CD14-positive monocyte (primary cell): ENCODE results near the gene PSMA4. TPM values are rescaled to one million over a fixed set of nuclear protein-coding genes. Genes with fewer than 3 reads are reported as not detected.

Source experiments
- DNase-seq, 3 donors: peaks; one replicate each; pipeline ENCODE4 v3.0.0-alpha.2; 2011 to 2022
- H2AFZ ChIP-seq: 2 replicates; pipeline ENCODE4 v1.6.0; 2012; ENCODE audit warnings: mild to moderate bottlenecking, low read depth, low read length, inconsistent platforms; ENCODE audit not compliant: insufficient read depth, poor library complexity, severe bottlenecking
- H3K27ac ChIP-seq, 2 donors: 1 replicate in 1 of 2; 2 replicates in 1 of 2; pipeline ENCODE4 v1.5.1; 2012 to 2013; ENCODE audit warnings: low read length in 2 of 2, control low read depth in 1 of 2, inconsistent platforms in 1 of 2, low read depth in 1 of 2, mild to moderate bottlenecking in 1 of 2
- H3K27me3 ChIP-seq, 2 donors: one replicate each; pipeline versions ENCODE4 v1.6.0 to v1.6.1; 2011 to 2013; ENCODE audit warnings: low read length in 2 of 2; ENCODE audit not compliant: control insufficient read depth in 2 of 2, insufficient read depth in 2 of 2
- H3K36me3 ChIP-seq, 2 donors: replicated peaks in 1 of 2; 1 replicate in 1 of 2; 2 replicates in 1 of 2; pipeline versions ENCODE4 v1.5.1 to v1.6.1; 2012 to 2013; ENCODE audit warnings: low read length in 2 of 2, control low read depth in 1 of 2, inconsistent platforms in 1 of 2, mild to moderate bottlenecking in 1 of 2; ENCODE audit not compliant: insufficient read depth in 2 of 2, control insufficient read depth in 1 of 2
- H3K4me1 ChIP-seq, 2 donors: 1 replicate in 1 of 2; 2 replicates in 1 of 2; pipeline versions ENCODE4 v1.5.1 to v1.6.1; 2012 to 2013; ENCODE audit warnings: low read length in 2 of 2, control low read depth in 1 of 2, inconsistent platforms in 1 of 2, mild to moderate bottlenecking in 1 of 2, moderate library complexity in 1 of 2; ENCODE audit not compliant: insufficient read depth in 2 of 2, control insufficient read depth in 1 of 2
- H3K4me2 ChIP-seq: replicated peaks from 2 replicates; pipeline ENCODE3; 2012; ENCODE audit warnings: low read length, moderate library complexity, mild to moderate bottlenecking; ENCODE audit not compliant: poor library complexity, severe bottlenecking; ENCODE audit errors: extremely low read depth
- H3K4me3 ChIP-seq, 3 experiments: fragments of 200-600 bp in 1 of 3; sonication (generic) in 1 of 3; replicated peaks in 1 of 3; 1 replicate in 2 of 3; 2 replicates in 1 of 3; pipeline ENCODE4 v1.5.1; 2011 to 2013; ENCODE audit warnings: low read length in 3 of 3, mild to moderate bottlenecking in 3 of 3, control low read depth in 2 of 3, low read depth in 2 of 3, inconsistent platforms in 1 of 3, moderate library complexity in 1 of 3
- H3K79me2 ChIP-seq: 2 replicates; pipeline ENCODE4 v1.6.0; 2012; ENCODE audit warnings: mild to moderate bottlenecking, control low read depth, inconsistent platforms, low read length, moderate library complexity; ENCODE audit not compliant: insufficient read depth
- H3K9ac ChIP-seq: 2 replicates; pipeline ENCODE4 v1.6.0; 2017; ENCODE audit warnings: low read length, mild to moderate bottlenecking; ENCODE audit not compliant: insufficient read depth, poor library complexity, severe bottlenecking
- H3K9me3 ChIP-seq, 2 donors: replicated peaks in 1 of 2; 1 replicate in 1 of 2; 2 replicates in 1 of 2; pipeline versions ENCODE4 v1.5.1 to v1.6.1; 2012 to 2013; ENCODE audit warnings: low read length in 2 of 2, control low read depth in 1 of 2; ENCODE audit not compliant: control insufficient read depth in 1 of 2, insufficient read depth in 1 of 2
- H4K20me1 ChIP-seq: 2 replicates; pipeline ENCODE4 v1.6.0; 2012; ENCODE audit warnings: mild to moderate bottlenecking, low read length, control low read depth, moderate library complexity; ENCODE audit not compliant: insufficient read depth
- H3K27ac Mint-ChIP-seq, 7 donors: one replicate each; pipeline ENCODE4 v1.8.0; 2020; ENCODE audit warnings: mild to moderate bottlenecking in 7 of 7, mixed read lengths in 7 of 7, moderate library complexity in 6 of 7, inconsistent platforms in 2 of 7
- H3K27me3 Mint-ChIP-seq, 3 donors: one replicate each; pipeline ENCODE4 v1.8.0; 2021 to 2022; ENCODE audit warnings: low read depth in 3 of 3, mild to moderate bottlenecking in 3 of 3, mixed read lengths in 3 of 3, moderate library complexity in 3 of 3, inconsistent platforms in 1 of 3
- H3K36me3 Mint-ChIP-seq, 2 donors: one replicate each; pipeline ENCODE4 v1.8.0; 2020; ENCODE audit warnings: mixed read lengths in 2 of 2, inconsistent platforms in 1 of 2, mild to moderate bottlenecking in 1 of 2
- H3K4me1 Mint-ChIP-seq: one replicate; pipeline ENCODE4 v1.8.0; 2020; ENCODE audit warnings: mild to moderate bottlenecking, mixed read lengths
- H3K4me3 Mint-ChIP-seq, 2 donors: one replicate each; pipeline ENCODE4 v1.8.0; 2020; ENCODE audit warnings: mild to moderate bottlenecking in 2 of 2, mixed read lengths in 2 of 2, moderate library complexity in 1 of 2
- H3K9me3 Mint-ChIP-seq, 7 donors: one replicate each; pipeline ENCODE4 v1.8.0; 2020 to 2022; ENCODE audit warnings: mixed read lengths in 7 of 7, mild to moderate bottlenecking in 6 of 7, moderate library complexity in 6 of 7, inconsistent platforms in 2 of 7
- WGBS: methylation state at CpG from one replicate; pipeline ENCODE4 v1.1.5; 2013; ENCODE audit warnings: missing lambda C conversion rate; ENCODE audit not compliant: insufficient coverage; 5-methylcytosine and 5-hydroxymethylcytosine counted together
- intact Hi-C, 2 donors: fragments of 100-400 bp; cut with micrococcal nuclease; formaldehyde crosslinking; loops; one replicate each; pipeline versions ENCODE4 v1.15.0 to v1.15.1; 2023
- polyA plus RNA-seq, 3 donors: library from polyadenylated mRNA; depleted of rRNA in 1 of 3; unstranded in 2 of 3; stranded (reverse) in 1 of 3; fragments of 300-500 nt in 2 of 3; fragments of >200 nt in 1 of 3; fragmentation: Illumina TruSeq in 2 of 3; gene quantifications; 1 replicate in 2 of 3; 2 replicates in 1 of 3; pipeline ENCODE4 v1.2.3, GENCODE V29; 2012 to 2021
- TF ChIP-seq, protein P1 (sequence below): fragments of 200-600 bp; IDR thresholded peaks from one replicate; pipeline ENCODE4 v1.8.0; 2022; ENCODE audit warnings: antibody characterized with exemption, mild to moderate bottlenecking

Gene PSMA4
- polyA plus RNA-seq, 3 donors, result 121 to 421 (median 406) TPM

DNA sequence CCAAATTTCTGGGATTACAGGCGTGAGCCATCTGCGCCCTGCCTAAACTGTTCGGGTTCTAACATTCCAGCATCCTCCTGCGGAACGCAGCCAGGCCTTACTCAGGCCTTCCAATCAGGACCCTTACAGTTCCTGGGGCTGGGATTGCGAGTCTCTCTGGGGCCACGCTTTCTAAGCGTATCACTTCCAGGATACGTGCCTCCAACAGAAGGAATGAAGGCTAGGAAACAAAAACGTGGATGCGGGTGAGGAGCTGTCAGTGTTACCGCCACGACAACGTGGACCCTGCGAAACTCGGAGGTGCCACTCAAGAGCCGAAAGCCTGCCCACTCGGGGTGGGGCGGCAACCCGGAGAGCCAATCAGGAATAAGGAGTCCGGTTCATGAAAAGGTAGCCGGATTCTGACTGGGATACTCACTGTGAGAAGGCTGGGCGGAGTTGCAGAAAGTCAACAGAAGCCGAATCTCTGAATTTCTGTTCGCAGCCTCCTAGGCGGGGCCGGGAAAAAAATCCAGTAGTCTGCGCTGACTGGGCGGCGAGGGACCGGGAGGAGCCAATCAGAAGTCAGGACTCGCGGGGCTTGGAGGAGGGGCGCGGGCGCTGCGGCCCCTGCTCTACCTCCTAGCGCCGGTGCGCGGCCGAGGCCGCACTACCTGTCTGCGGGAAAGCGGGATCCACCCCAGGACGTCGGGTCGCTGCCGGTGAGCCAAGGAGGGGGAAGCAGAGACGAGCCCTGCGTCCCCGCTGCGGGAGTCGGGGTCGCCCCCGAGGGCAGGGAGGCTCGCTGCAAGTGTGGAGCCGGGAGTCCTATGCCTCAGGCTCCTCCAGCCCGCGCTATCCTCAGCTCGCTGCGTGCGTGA, 33.0 kb upstream of the PSMA4 start, which contains the start of gene HYKK:
HYKK (plus strand) TSS at position 607 of the 860 bp plus-strand sequence. CDS start 5,512 bp downstream, outside the sequence.
- intact Hi-C loops, result no loop called here
- no peaks in the 10 kb centered on the region for H3K79me2 ChIP-seq
- peaks cover 0 to 7% of the 10 kb centered on the region in 2 donors for H3K36me3 Mint-ChIP-seq
- H3K9me3 Mint-ChIP-seq, result peaks cover 0 to 6% (median 0%) of the 10 kb centered on the region in 7 donors
- peaks cover 31 to 55% (median 42%) of the 10 kb centered on the region in 3 donors for H3K27me3 Mint-ChIP-seq
- no peaks in the 10 kb centered on the region for H4K20me1 ChIP-seq
- peak within 1 kb of the TSS; percentile 83 for H3K4me2 ChIP-seq
- peak; percentile 39 to 54 (median 48) for DNase-seq
- H3K4me3 Mint-ChIP-seq, result peak within 1 kb of the TSS; percentile 87 to 98
- peaks cover 19 to 41% of the 10 kb centered on the region in 2 donors for H3K27me3 ChIP-seq
- H3K27ac Mint-ChIP-seq, result peak within 1 kb of the TSS in 3 of 7 donors; percentile 42 to 69 (median 63)
- TF ChIP-seq, protein P1, sequence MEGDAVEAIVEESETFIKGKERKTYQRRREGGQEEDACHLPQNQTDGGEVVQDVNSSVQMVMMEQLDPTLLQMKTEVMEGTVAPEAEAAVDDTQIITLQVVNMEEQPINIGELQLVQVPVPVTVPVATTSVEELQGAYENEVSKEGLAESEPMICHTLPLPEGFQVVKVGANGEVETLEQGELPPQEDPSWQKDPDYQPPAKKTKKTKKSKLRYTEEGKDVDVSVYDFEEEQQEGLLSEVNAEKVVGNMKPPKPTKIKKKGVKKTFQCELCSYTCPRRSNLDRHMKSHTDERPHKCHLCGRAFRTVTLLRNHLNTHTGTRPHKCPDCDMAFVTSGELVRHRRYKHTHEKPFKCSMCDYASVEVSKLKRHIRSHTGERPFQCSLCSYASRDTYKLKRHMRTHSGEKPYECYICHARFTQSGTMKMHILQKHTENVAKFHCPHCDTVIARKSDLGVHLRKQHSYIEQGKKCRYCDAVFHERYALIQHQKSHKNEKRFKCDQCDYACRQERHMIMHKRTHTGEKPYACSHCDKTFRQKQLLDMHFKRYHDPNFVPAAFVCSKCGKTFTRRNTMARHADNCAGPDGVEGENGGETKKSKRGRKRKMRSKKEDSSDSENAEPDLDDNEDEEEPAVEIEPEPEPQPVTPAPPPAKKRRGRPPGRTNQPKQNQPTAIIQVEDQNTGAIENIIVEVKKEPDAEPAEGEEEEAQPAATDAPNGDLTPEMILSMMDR, result no peak
- peaks cover 13 to 16% of the 10 kb centered on the region in 2 donors for H3K4me1 ChIP-seq
- H3K9me3 ChIP-seq, result no peaks in the 10 kb centered on the region
- peak within 1 kb of the TSS; percentile 83 for H2AFZ ChIP-seq
- H3K9ac ChIP-seq, result peak within 1 kb of the TSS; percentile 55
- peaks cover 19% of the 10 kb centered on the region for H3K4me1 Mint-ChIP-seq
- WGBS, result 3% methylated on average over 62 of the region's 63 CpGs
- peak within 1 kb of the TSS; percentile 34 to 84 (median 47) for H3K4me3 ChIP-seq
- H3K27ac ChIP-seq, result no peak within 1 kb of the TSS
- no peaks in the 10 kb centered on the region for H3K36me3 ChIP-seq

DNA sequence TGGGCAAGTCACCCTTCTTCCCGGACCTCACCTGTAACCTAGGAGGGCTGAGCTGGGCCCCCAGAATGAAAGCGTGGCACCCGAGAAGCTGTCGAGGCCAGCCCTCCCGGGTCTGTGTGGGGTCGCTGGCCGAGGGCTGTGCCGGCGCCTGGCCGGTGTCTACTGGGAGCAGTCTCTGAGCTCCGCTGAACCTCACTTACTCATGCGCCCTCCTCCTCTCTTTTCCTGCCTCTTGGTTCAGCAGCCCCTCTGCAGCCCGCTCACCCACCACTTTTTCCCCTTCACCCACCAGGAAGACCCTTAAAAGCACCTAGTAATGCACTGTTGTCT, 32.4 kb upstream of the PSMA4 start:
- H3K4me2 ChIP-seq, result peak overlapping the region; percentile 83
- H3K27ac ChIP-seq, result no peak overlapping the region
- H3K36me3 ChIP-seq, result no peaks in the 10 kb centered on the region
- H3K27me3 ChIP-seq, result peaks cover 19 to 41% of the 10 kb centered on the region in 2 donors
- peak overlapping the region; percentile 87 to 98 for H3K4me3 Mint-ChIP-seq
- H3K4me1 ChIP-seq, result peaks cover 13 to 16% of the 10 kb centered on the region in 2 donors
- H3K4me3 ChIP-seq, result peak overlapping the region; percentile 34 to 84 (median 47)
- H3K36me3 Mint-ChIP-seq, result peaks cover 0 to 7% of the 10 kb centered on the region in 2 donors
- WGBS, result 1% methylated on average over 11 of the region's 13 CpGs
- H3K4me1 Mint-ChIP-seq, result peaks cover 19% of the 10 kb centered on the region
- intact Hi-C loops, result no loop called here
- no peak overlapping the region for H3K27ac Mint-ChIP-seq
- H3K27me3 Mint-ChIP-seq, result peaks cover 33 to 58% (median 42%) of the 10 kb centered on the region in 3 donors
- H3K9me3 Mint-ChIP-seq, result peaks cover 0 to 6% (median 0%) of the 10 kb centered on the region in 7 donors
- no peak for DNase-seq
- peak overlapping the region; percentile 55 for H3K9ac ChIP-seq
- no peaks in the 10 kb centered on the region for H3K9me3 ChIP-seq
- H2AFZ ChIP-seq, result peak overlapping the region; percentile 83
- H3K79me2 ChIP-seq, result no peaks in the 10 kb centered on the region
- no peaks in the 10 kb centered on the region for H4K20me1 ChIP-seq
- TF ChIP-seq, protein P1, result no peak
